Activated CD8-positive, alpha-beta T cell treated with anti-CD3 and anti-CD28 coated beads for 36 hours (primary cell): Measurements from ENCODE around the gene ZNF584. TPM values are rescaled to one million over a fixed set of nuclear protein-coding genes. Genes with fewer than 3 reads are reported as not detected.

Experiments
- ATAC-seq: fragments of 200-7000 bp; cut with Tn5 transposase; one replicate; pipeline ENCODE4 v1.10.0; 2021; ENCODE audit warnings: mild to moderate bottlenecking, moderate library complexity
- CTCF ChIA-PET: fragments of 350-600 bp; sonication (Branson Sonifier 250); formaldehyde crosslinking; loops from one replicate; lab custom pipeline; 2021; ENCODE audit warnings: antibody characterized with exemption; lab: Charles Lee
- POLR2A ChIA-PET: fragments of 350-600 bp; sonication (Branson Sonifier 250); formaldehyde crosslinking; loops from one replicate; lab custom pipeline; 2021; ENCODE audit warnings: antibody characterized with exemption; lab: Charles Lee
- DNase-seq: peaks from one replicate; pipeline ENCODE4 v3.0.0-alpha.2; 2020
- H3K27ac Mint-ChIP-seq: one replicate; pipeline ENCODE4 v1.8.0; 2021; ENCODE audit warnings: mild to moderate bottlenecking, mixed read lengths
- H3K27me3 Mint-ChIP-seq: one replicate; pipeline ENCODE4 v1.8.0; 2021; ENCODE audit warnings: mixed read lengths
- H3K36me3 Mint-ChIP-seq: one replicate; pipeline ENCODE4 v1.8.0; 2021; ENCODE audit warnings: low read depth, mixed read lengths
- H3K4me1 Mint-ChIP-seq: one replicate; pipeline ENCODE4 v1.8.0; 2021; ENCODE audit warnings: low read depth, mixed read lengths
- H3K4me3 Mint-ChIP-seq: one replicate; pipeline ENCODE4 v1.8.0; 2021; ENCODE audit warnings: mild to moderate bottlenecking, moderate library complexity, mixed read lengths
- H3K9me3 Mint-ChIP-seq: one replicate; pipeline ENCODE4 v1.8.0; 2021; ENCODE audit warnings: mixed read lengths
- intact Hi-C: fragments of 100-400 bp; cut with micrococcal nuclease; formaldehyde crosslinking; loops from one replicate; pipeline ENCODE4 v1.10.0; 2022
- total RNA-seq, 2 experiments: library from RNA; stranded (reverse); gene quantifications; one replicate each; pipeline ENCODE4 v1.2.3, GENCODE V29; 2021
- TF ChIP-seq, protein P1 (sequence below): fragments of 200-600 bp; IDR thresholded peaks from one replicate; pipeline ENCODE4 v1.8.0; 2022; ENCODE audit warnings: antibody characterized with exemption, mild to moderate bottlenecking

Gene ZNF584
- total RNA-seq, 2 experiments from 2014 or later, result 12.0 to 14.3 TPM

DNA sequence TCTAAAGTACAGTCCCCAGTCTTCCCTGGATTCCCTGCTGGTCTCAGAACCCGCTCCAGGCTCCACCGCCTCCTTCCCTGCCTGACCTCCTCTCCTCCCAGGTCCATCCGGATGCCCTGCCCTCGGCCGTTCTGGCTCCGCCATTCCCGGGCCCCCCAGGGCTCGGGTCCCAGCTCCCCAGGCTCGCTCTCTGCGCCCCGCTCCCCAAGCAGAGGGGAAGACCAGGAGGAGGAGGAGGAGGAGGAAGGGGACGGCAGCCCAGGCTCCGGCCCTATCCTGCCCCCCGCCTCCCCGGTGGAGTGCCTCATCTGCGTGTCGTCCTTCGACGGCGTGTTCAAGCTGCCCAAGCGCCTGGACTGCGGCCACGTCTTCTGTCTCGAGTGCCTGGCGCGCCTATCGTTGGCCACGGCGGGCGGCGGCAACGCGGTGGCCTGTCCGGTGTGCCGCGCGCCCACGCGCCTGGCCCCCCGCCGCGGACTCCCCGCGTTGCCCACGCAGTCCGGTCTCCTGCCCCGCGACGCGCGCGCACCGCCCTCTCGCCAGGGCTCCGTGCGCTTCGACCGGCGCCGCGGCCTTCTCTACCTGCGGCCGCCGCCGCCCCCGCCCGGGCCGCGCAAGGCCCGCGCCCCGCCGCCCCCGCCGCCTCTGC, 12.3 kb upstream of the ZNF584 start:
- H3K9me3 Mint-ChIP-seq, result no peaks in the 10 kb centered on the region
- CTCF ChIA-PET, result no interaction called here
- POLR2A ChIA-PET, result interaction anchor here (0.6 to 7.2 kb wide), 4 partner anchors 9 to 48 kb away, joined by 3 to 45 read pairs (median 4); partner anchors contain the start of genes RPS5 and ZNF497
- H3K27ac Mint-ChIP-seq, result no peak overlapping the region
- peaks cover 19% of the 10 kb centered on the region for H3K4me1 Mint-ChIP-seq
- no peak overlapping the region for H3K4me3 Mint-ChIP-seq
- ATAC-seq (no peak), DNase-seq (no peak)
- peaks cover 35% of the 10 kb centered on the region for H3K36me3 Mint-ChIP-seq
- intact Hi-C loops, result no loop called here
- H3K27me3 Mint-ChIP-seq, result no peaks in the 10 kb centered on the region
- TF ChIP-seq, protein P1, sequence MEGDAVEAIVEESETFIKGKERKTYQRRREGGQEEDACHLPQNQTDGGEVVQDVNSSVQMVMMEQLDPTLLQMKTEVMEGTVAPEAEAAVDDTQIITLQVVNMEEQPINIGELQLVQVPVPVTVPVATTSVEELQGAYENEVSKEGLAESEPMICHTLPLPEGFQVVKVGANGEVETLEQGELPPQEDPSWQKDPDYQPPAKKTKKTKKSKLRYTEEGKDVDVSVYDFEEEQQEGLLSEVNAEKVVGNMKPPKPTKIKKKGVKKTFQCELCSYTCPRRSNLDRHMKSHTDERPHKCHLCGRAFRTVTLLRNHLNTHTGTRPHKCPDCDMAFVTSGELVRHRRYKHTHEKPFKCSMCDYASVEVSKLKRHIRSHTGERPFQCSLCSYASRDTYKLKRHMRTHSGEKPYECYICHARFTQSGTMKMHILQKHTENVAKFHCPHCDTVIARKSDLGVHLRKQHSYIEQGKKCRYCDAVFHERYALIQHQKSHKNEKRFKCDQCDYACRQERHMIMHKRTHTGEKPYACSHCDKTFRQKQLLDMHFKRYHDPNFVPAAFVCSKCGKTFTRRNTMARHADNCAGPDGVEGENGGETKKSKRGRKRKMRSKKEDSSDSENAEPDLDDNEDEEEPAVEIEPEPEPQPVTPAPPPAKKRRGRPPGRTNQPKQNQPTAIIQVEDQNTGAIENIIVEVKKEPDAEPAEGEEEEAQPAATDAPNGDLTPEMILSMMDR, result no peak

DNA sequence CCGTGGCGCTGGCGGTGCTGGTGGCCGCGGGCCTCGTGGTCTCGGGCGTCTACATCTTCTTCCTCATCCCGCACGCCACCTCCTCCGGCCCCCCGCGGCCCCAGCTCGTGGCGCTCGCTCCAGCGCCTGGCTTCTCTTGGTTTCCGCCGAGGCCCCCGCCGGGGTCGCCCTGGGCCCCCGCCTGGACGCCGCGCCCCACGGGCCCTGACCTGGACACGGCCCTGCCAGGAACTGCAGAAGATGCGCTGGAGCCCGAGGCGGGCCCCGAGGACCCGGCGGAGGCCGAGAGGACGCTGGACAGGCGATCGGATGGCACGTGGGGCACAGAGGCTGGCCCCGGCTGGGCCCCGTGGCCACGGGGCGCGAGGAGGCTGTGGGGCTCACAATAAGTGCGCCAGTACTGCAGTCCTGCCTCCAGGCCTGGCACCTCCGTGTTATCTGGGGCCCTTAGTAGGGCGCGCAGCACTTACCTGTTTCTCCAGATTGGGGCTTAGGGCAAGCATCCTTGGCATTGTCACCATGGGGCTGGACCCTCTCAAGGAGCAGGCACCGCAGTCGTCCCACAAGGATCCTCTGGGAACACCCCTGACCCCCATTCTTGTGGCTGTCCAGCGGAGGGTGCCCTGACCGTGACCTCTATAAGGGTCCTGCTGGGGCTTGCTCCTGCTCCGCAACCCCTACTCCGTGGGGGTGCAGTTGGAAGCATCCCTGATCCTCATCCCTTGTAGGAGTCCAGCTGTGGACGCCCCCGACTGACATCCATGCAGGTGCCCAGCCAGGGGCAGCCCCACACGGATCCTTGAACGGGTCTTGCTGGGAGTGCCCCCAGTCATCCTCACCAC, 11.5 kb upstream of the ZNF584 start:
- H3K27me3 Mint-ChIP-seq, result no peaks in the 10 kb centered on the region
- H3K36me3 Mint-ChIP-seq, result peaks cover 31% of the 10 kb centered on the region
- no peak overlapping the region for H3K4me3 Mint-ChIP-seq
- H3K9me3 Mint-ChIP-seq, result no peaks in the 10 kb centered on the region
- peaks cover 18% of the 10 kb centered on the region for H3K4me1 Mint-ChIP-seq
- no peak overlapping the region for H3K27ac Mint-ChIP-seq
- DNase-seq (no peak), ATAC-seq (no peak)
- TF ChIP-seq, protein P1, result no peak
- POLR2A ChIA-PET, result interaction anchor here (0.6 to 7.2 kb wide), 7 partner anchors 9 to 47 kb away, joined by 3 to 45 read pairs (median 4); partner anchors contain the start of genes RPS5, ZNF497 and ZNF837
- intact Hi-C loops, result no loop called here
- CTCF ChIA-PET, result no interaction called here

DNA sequence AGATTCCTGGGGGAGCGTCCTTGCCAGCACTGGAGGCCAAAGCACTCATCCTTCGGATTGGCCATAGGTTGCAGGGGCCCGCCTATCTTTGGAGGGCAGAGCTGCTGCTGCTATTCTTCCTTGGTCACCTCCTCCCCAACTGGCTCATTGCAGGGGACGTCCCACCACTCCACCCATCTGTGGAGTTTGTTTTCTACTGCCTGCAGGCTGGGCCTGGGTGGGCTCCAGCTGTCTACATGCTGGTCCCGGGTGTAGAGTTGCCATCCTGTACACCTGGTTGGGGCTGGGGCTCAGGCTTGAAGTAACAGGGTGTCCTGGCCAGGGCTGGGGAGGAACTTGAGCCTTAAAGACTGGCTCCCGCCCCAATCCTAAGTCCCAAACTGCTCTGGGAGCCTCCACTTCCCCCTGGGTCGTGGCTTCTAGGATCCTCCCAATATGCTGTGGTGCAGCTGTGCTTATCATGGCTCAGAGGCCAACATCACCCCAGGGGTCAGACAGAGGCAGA, 10.9 kb upstream of the ZNF584 start:
- no peak overlapping the region for H3K27ac Mint-ChIP-seq
- peaks cover 26% of the 10 kb centered on the region for H3K36me3 Mint-ChIP-seq
- no peak for DNase-seq
- no peaks in the 10 kb centered on the region for H3K27me3 Mint-ChIP-seq
- ChIA-PET CTCF (no interaction called here), POLR2A (interaction anchor here (0.9 to 7.2 kb wide), 4 partner anchors 10 to 33 kb away, joined by 3 to 45 read pairs (median 4); partner anchors contain the start of genes RPS5 and ZNF837)
- peaks cover 16% of the 10 kb centered on the region for H3K4me1 Mint-ChIP-seq
- ATAC-seq, result no peak
- no peaks in the 10 kb centered on the region for H3K9me3 Mint-ChIP-seq
- no peak overlapping the region for H3K4me3 Mint-ChIP-seq
- intact Hi-C loops, result no loop called here
- TF ChIP-seq, protein P1, result no peak

DNA sequence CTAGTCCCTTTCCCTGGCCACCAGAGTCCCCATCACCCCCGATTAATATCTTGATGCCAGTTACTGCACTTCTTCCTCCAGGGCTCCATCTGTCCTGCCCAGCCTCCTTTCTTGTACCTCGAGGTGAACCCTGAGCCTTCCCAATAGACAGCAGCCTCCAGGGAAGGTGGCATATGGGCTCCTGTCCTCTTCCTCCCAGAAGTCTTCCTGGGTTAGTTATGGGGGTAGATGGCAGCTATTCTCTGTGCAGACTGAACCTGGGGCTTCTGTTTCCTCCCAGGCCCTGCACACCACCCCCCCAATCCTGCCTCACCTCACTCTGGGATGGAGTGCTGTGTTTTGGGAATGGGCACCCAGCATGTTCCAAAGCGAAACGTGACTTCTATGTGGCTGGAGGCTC, 10.4 kb upstream of the ZNF584 start:
- TF ChIP-seq, protein P1, result no peak
- intact Hi-C loops, result no loop called here
- Mint-ChIP-seq H3K36me3 (peaks cover 21% of the 10 kb centered on the region), H3K4me3 (no peak overlapping the region), H3K27ac (no peak overlapping the region), H3K4me1 (peaks cover 14% of the 10 kb centered on the region), H3K27me3 (no peaks in the 10 kb centered on the region), H3K9me3 (no peaks in the 10 kb centered on the region)
- ChIA-PET POLR2A (interaction anchor here (0.8 to 7.2 kb wide), 5 partner anchors 11 to 69 kb away, joined by 3 to 45 read pairs (median 3); partner anchors contain the start of genes RPS5 and ZNF837), CTCF (no interaction called here)
- DNase-seq (no peak), ATAC-seq (no peak)
